Neural cell (in vitro differentiated cells): ENCODE measurements around the gene UBE2E1.

ENCODE experiments used
- EP300 ChIP-seq: fragments of 450-650 bp; conservative IDR thresholded peaks from 2 replicates; pipeline ENCODE4 v1.6.1; 2014; ENCODE audit warnings: antibody characterized with exemption, mild to moderate bottlenecking, moderate library complexity; ENCODE audit not compliant: poor library complexity, severe bottlenecking
- EZH2 ChIP-seq: fragments of 200-600, 300-800 bp; shearing (Covaris generic), sonication (generic); IDR thresholded peaks from 2 replicates; pipeline ENCODE4 v1.6.1; 2014; ENCODE audit warnings: antibody characterized with exemption, low read length, borderline replicate concordance, mild to moderate bottlenecking; ENCODE audit not compliant: insufficient read depth, poor library complexity, severe bottlenecking
- MXI1 ChIP-seq: fragments of 450-650 bp; conservative IDR thresholded peaks from 2 replicates; pipeline ENCODE4 v1.6.1; 2014; ENCODE audit warnings: antibody characterized with exemption, mild to moderate bottlenecking; ENCODE audit not compliant: poor library complexity, severe bottlenecking
- POLR2AphosphoS5 ChIP-seq: IDR thresholded peaks from 2 replicates; pipeline ENCODE4 v1.6.1; 2012
- RAD21 ChIP-seq: fragments of 450-650 bp; conservative IDR thresholded peaks from 2 replicates; pipeline ENCODE4 v1.6.1; 2014; ENCODE audit warnings: antibody characterized with exemption, mild to moderate bottlenecking, moderate library complexity
- REST ChIP-seq: IDR thresholded peaks from 2 replicates; pipeline ENCODE4 v1.6.1; 2012; ENCODE audit warnings: borderline replicate concordance
- SMC3 ChIP-seq: fragments of 450-650 bp; conservative IDR thresholded peaks from 2 replicates; pipeline ENCODE4 v1.6.1; 2014; ENCODE audit warnings: antibody characterized with exemption, mild to moderate bottlenecking, moderate library complexity; ENCODE audit not compliant: poor library complexity
- TAF1 ChIP-seq: IDR thresholded peaks from 2 replicates; pipeline ENCODE4 v1.6.1; 2012; ENCODE audit warnings: low read depth
- TF ChIP-seq, protein P1 (sequence below): fragments of 450-650 bp; IDR thresholded peaks from 2 replicates; pipeline ENCODE4 v1.5.1; 2014; ENCODE audit warnings: antibody characterized with exemption, mild to moderate bottlenecking, moderate library complexity; ENCODE audit not compliant: poor library complexity, severe bottlenecking

GRCh38 chr3:23761440-23761896 lies 44.3 kb upstream of the UBE2E1 start:
- TF ChIP-seq TAF1 (no peak), MXI1 (no peak), EZH2 (no peak), REST (no peak), EP300 (no peak), POLR2AphosphoS5 (no peak), SMC3 (no peak), RAD21 (no peak)
- TF ChIP-seq, protein P1, sequence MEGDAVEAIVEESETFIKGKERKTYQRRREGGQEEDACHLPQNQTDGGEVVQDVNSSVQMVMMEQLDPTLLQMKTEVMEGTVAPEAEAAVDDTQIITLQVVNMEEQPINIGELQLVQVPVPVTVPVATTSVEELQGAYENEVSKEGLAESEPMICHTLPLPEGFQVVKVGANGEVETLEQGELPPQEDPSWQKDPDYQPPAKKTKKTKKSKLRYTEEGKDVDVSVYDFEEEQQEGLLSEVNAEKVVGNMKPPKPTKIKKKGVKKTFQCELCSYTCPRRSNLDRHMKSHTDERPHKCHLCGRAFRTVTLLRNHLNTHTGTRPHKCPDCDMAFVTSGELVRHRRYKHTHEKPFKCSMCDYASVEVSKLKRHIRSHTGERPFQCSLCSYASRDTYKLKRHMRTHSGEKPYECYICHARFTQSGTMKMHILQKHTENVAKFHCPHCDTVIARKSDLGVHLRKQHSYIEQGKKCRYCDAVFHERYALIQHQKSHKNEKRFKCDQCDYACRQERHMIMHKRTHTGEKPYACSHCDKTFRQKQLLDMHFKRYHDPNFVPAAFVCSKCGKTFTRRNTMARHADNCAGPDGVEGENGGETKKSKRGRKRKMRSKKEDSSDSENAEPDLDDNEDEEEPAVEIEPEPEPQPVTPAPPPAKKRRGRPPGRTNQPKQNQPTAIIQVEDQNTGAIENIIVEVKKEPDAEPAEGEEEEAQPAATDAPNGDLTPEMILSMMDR: no peak
